ENCODE measurements around the gene POLR2J2.
"Not testable (repeated sequence)": the region's sequence is repeated elsewhere in the genome, so short reads cannot be mapped to it uniquely, and the experiment has no call there.

DNA sequence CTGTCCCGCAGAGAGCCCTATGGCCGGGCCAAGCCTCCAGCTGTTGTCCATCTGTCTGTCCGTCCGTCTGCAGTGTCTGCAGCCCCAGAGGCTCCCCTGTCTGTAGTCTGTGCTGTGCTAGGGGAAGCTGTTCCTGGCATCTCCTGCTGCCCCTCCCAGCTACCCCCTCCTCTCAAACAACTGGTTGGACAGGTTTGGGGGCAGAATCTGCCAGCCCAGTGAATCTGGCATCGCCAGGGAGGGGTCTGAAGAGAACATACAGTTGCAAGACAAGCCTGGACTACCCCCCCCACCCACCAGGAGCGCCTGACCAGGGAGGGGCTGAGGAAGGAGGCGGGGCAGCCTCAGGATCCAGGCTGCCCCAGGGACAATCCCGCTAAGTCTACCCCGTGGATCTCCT lies 28.8 kb downstream of the POLR2J2 start, which contains the start of gene UPK3BL1:
- TF ChIP-seq POLR2AphosphoS5 (IDR thresholded peaks at IDR 0.05; ENCODE audit: borderline replicate concordance, low read depth, low read length); EZH2 (IDR thresholded peaks at IDR 0.05); FOXP2 (optimal IDR thresholded peaks at IDR 0.05; ENCODE audit: control extremely low read depth, extremely low read length, insufficient read depth): not testable (repeated sequence)
